Activated T-cell treated with anti-CD3 and anti-CD28 coated beads for 1 hour (primary cell): Measurements from ENCODE around the gene KANSL2.
"Not testable (repeated sequence)": the region's sequence is repeated elsewhere in the genome, so short reads cannot be mapped to it uniquely, and the experiment has no call there.

Experiments used
- DNase-seq: peaks from one replicate; pipeline ENCODE4 v3.0.0-alpha.2; 2020; ENCODE audit warnings: low read depth

KANSL2 gene

GRCh38 chr12:48683534-48683933, 1.5 kb upstream of the KANSL2 start:
- no peak for DNase-seq

- no peak for DNase-seq
Measured at GRCh38 chr12:48682927-48683326, 889 bp upstream of the KANSL2 start.

- DNase-seq: not testable (repeated sequence)
Measured at GRCh38 chr12:48682533-48682905, 481 bp upstream of the KANSL2 start.

GRCh38 chr12:48681399-48681709, 684 bp downstream of the KANSL2 start:
- DNase-seq: no peak

DNA sequence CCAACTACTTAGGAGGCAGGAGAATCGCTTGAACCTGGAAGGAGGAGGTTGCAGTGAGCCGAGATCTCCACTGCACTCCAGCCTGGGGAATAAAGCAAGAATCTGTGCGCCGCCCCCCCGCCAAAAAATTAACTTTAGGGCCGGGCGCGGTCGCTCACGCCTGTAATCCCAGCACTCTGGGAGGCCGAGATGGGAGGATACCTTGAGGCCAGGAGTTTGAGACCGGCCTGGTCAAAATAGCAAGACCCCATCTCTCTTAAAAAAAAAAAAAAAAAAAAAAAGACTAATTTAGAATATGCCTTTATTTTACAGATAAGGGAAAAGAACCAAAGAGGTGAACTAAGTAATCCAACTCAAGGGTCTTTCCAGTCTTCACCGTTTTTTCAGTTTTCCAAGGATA, 1.2 kb downstream of the KANSL2 start:
- DNase-seq: no peak

DNA sequence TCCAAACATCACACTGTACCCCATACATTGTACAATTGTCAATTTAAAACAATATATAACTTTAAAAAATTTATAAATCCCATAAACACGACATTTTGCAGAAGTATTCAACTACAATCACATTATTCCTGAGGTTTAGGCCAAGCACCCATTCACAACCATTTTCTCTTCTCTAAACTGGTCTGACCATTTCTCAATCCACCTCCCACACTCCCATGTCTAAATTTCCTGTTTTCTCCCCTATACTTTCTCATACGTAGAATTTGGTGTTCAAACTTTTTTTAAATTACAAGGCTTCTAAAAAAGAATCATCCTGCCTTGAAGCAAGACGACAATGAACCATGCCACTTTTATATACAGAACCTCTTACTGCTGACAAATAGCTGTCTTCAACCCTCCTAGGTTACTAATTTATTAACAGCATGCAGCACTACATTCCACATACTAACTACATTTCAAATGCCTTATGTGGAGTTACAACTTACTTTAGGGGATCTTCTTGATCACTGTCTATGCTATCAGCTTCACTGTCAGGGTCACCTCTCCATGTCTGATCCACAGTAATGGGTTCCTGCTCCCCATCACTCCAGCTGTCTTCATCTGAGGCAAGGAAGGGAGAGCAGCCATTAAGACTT, 3.4 kb downstream of the KANSL2 start:
- no peak for DNase-seq

DNA sequence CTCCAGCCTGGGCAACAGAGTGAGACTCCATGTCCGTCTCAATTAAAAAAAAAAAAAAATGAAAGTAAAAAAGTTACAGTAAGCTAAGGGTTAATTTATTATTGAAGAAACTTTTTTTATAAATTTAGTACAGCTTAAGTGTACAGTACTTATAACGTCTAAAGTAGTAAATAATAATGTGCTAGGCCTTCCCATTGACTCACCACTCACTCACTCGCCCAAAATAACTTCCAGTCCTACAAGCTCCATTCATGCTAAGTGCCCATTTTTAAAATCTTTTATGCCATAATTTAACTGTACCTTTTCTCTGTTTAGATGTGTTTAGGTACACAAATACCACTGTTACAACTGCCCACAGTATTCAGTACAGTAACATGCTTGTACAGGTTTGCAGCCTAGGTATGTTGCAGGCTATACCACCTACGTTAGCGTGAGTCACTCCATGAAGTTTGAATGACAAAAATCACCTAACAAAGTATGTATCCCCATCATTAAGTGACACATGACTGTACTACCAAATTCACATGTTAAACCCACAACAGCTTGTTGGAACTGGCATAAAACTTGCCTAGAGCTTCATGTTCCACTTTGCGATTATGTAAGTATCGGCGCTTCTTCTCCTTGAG, 10.7 kb downstream of the KANSL2 start:
- no peak for DNase-seq

GRCh38 chr12:48668996-48669395, 13.0 kb downstream of the KANSL2 start:
- no peak for DNase-seq

GRCh38 chr12:48659863-48660262, 22.2 kb downstream of the KANSL2 start:
- no peak for DNase-seq

DNA sequence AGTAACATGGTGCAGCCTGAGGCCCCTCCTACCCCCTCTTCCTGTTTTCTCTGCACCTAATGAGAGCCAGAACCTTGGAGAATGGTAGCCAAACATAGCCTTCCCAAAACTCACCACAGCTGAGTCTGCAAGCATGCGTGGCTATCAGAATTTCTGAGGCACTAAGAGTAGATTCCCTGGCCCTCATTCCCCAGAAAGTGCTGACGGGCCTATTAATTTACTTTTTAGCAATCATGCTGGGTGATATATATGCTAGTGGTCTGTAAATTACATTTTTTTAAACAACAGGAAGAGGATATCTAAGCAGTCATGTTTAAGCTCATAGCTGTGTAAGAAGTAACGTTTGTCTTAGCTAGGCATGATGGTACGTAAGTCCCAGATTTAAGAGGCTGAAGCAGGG, 30.4 kb downstream of the KANSL2 start:
- DNase-seq: no peak

DNA sequence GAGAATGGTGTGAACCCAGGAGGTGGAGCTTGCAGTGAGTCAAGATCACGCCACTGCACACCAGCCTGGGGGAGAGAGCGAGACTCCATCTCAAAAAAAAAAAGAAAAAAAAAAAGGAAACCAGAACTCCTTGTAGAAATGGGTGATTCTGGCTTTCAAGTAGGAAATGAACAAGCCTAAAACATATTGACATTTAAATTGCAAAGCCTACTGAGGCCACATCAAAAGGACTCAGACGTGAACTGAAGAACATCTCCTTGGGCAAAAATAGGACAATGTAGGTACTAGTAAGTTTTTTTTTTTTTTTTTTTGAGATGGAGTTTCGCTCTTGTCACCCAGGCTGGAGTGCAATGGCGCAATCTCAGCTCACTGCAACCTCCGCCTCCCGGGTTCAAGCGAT, 36.7 kb downstream of the KANSL2 start:
- not testable (repeated sequence) for DNase-seq

DNA sequence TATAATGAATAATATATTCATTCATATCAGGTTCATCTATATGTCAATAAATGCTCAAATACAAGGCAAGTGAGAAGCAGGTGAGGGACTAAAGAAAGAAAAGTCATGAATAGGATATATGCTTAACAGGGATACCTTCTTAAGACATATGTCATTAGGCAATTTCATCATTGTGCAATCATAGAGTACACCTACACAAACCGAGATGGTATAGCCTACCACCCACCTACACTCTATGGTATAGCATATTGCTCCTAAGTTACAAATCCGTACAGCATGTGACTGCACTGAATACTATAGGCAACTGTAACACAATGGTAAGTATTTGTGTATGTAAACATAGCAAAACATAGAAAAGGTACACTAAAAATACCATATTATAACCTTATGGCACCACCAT, 39.0 kb downstream of the KANSL2 start:
- DNase-seq: no peak

GRCh38 chr12:48641752-48642555, 40.1 kb downstream of the KANSL2 start:
- not testable (repeated sequence) for DNase-seq

DNA sequence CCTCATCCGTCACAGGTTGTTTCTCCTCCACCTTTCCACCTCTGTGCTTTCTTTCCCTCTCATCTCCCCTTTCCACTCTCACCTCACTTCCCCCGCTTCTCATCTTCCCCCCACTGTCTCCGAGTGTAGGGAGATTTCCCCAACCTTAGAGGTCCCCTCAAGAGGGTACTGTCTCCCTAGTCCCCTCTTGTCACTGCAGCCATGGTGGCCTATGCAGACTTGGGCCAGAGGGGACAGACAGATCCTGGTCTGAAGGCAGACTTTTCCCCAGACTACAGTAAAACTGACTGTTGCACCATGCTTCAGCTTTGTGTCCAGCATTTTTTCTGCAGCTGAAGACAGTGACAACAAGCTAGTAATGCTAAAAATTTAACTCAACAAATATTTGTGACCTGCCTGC, 41.2 kb downstream of the KANSL2 start:
- DNase-seq: no peak

DNA sequence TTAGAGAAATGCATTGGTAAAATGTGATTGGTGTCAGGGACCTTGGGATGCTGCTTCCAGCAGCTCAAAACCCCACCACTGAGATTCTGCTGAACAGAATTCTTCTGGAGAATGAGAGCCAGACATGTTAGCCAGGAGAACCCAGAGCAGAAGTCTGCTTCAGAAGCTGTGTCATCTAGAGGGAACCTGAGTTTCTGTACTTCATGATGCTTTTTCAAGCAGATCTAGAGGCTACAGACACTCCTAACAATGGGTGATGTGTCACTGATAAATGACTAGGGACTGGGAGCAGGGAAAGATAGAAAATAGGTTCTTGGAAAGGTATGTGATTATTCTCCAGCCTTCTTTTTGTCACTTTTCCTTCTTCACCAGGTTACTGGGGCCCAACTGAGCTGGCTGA, 41.6 kb downstream of the KANSL2 start:
- no peak for DNase-seq

DNA sequence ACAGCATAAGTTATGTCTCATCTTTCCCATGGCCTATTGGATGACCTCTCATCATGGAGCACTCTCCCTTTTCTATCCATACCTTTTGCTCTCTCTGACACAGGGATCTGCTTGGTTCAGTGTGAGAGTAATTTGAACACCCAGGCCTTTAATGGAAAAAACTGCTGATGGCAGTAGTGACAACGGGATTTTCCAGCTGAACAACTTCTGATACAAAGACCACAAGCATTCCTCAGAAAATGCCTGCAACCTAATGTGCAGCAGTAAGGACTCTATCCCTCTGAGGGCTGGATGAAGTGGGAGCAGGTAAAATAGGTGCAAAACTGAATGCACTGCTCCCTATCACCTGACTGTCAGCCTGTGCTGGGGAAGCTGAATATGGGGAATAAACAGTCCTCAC, 51.0 kb downstream of the KANSL2 start:
- DNase-seq: no peak

DNA sequence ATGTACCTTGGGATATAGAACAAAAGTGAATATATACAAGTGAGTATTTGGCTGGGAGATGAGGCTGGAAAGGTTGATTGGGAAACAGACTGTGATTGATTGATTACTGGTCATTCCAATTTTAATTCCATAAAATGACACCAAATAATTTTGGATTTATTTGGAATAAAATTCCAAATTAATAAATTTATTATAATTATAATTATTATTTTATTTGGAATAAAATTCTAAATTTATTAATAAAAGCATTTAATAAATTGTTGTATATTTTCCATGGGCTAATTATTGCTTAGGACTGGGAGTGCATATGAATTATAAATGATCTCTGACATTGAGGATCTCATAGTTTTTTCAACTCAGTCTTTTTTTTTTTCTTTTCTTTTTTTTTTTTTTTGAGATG, 51.7 kb downstream of the KANSL2 start:
- no peak for DNase-seq

DNA sequence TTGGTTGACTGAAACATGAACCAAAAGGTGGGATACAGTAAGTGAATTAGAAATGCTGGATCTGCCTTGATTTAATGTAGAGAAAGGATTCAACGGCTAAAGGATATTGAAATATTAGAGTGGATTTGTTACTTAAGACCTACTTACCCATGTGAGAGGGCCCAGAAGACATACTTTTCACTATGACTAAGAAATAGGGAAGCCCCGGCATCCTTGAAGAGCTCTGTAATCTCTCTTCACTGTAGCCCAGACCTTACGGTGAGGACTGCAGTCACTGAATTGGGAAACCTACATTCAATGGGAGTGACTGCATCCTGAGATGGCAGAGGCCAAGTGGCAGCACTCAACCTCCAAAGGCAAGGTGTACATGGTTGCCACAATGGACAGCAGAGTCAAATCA, 52.5 kb downstream of the KANSL2 start:
- DNase-seq: no peak

GRCh38 chr12:48627556-48627955, 54.5 kb downstream of the KANSL2 start:
- no peak for DNase-seq

DNA sequence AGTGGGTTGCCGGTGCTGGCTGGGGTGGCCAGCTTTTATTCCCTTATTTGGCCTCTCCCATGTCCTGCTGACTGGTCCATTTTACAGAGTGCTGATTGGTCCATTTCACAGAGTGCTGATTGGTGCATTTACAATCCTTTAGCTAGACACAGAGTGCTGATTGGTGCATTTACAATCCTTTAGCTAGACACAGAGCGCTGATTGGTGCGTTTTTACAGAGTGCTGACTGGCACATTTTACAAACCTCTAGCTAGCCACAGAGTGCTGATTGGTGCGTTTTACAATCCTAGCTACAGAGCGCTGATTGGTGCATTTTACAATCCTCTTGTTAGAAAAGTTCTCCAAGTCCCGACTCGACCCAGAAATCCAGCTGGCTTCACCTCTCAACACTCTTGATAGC, 59.0 kb downstream of the KANSL2 start:
- DNase-seq: not testable (repeated sequence)

GRCh38 chr12:48618541-48618940, 63.5 kb downstream of the KANSL2 start:
- peak; percentile 61 for DNase-seq

GRCh38 chr12:48615681-48616080, 66.4 kb downstream of the KANSL2 start:
- DNase-seq: no peak

- DNase-seq: no peak
Measured at GRCh38 chr12:48613321-48613720, 68.7 kb downstream of the KANSL2 start.
